ENCODE measurements around the gene LMX1B.

DNA sequence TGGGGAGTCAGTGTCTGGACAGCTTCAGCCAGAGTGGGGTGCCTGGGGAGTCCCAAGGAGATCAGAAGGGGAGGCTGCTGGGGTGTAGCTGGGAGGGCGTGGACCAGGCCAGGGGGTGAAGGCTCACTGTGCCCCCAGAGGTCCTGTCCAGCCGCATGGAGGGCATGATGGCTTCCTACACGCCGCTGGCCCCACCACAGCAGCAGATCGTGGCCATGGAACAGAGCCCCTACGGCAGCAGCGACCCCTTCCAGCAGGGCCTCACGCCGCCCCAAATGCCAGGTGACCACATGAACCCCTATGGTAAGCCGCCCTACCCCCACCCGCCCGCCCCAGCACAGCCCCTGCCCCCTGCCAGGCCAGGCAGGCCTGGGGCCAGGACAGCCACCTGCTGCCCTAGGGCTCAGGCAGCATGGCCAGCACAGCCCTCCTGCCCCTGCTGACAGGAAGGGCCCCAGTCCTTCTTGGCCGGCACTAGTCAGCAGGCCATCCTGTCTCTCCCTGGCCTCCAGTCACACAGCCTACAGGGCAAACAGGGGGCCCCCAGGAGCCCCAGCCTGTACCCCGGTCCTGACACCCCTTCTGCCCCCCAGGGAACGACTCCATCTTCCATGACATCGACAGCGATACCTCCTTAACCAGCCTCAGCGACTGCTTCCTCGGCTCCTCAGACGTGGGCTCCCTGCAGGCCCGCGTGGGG lies 82.1 kb downstream of the LMX1B start:
- no peak for TF ChIP-seq EZH2 (IDR thresholded peaks at IDR 0.05; ENCODE audit: low read length, missing control alignments)
- TF ChIP-seq, protein P1, sequence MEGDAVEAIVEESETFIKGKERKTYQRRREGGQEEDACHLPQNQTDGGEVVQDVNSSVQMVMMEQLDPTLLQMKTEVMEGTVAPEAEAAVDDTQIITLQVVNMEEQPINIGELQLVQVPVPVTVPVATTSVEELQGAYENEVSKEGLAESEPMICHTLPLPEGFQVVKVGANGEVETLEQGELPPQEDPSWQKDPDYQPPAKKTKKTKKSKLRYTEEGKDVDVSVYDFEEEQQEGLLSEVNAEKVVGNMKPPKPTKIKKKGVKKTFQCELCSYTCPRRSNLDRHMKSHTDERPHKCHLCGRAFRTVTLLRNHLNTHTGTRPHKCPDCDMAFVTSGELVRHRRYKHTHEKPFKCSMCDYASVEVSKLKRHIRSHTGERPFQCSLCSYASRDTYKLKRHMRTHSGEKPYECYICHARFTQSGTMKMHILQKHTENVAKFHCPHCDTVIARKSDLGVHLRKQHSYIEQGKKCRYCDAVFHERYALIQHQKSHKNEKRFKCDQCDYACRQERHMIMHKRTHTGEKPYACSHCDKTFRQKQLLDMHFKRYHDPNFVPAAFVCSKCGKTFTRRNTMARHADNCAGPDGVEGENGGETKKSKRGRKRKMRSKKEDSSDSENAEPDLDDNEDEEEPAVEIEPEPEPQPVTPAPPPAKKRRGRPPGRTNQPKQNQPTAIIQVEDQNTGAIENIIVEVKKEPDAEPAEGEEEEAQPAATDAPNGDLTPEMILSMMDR (conservative IDR thresholded peaks at IDR 0.05 in 1 of 2, IDR thresholded peaks at IDR 0.05 in 1 of 2; ENCODE audit: low read depth in 1 of 2, low read length in 2 of 2): no peak
